HUES6 (cell line): ENCODE measurements around the gene TGFB1.
"Not testable (repeated sequence)": the region's sequence is repeated elsewhere in the genome, so short reads cannot be mapped to it uniquely, and the experiment has no call there.

Experiments used
- H3K27ac ChIP-seq: 2 replicates; pipeline ENCODE4 v1.7.0; 2013; ENCODE audit warnings: low read depth, mild to moderate bottlenecking, low read length, inconsistent platforms
- H3K27me3 ChIP-seq: 2 replicates; pipeline ENCODE4 v1.6.1; 2013; ENCODE audit warnings: low read length; ENCODE audit not compliant: control insufficient read depth, insufficient read depth
- H3K36me3 ChIP-seq: 2 replicates; pipeline ENCODE4 v1.6.1; 2013; ENCODE audit warnings: low read length; ENCODE audit not compliant: control insufficient read depth, insufficient read depth
- H3K4me1 ChIP-seq: 2 replicates; pipeline ENCODE4 v1.6.1; 2013; ENCODE audit warnings: low read length; ENCODE audit not compliant: control insufficient read depth, insufficient read depth
- H3K4me3 ChIP-seq: 2 replicates; pipeline ENCODE4 v1.5.1; 2013; ENCODE audit warnings: low read depth, low read length
- H3K9ac ChIP-seq: one replicate; pipeline ENCODE4 v1.6.1; 2013; ENCODE audit warnings: mild to moderate bottlenecking, low read length
- H3K9me3 ChIP-seq: 2 replicates; pipeline ENCODE4 v1.6.1; 2013; ENCODE audit warnings: low read depth, low read length; ENCODE audit not compliant: control insufficient read depth, insufficient read depth

TGFB1 gene

GRCh38 chr19:41391618-41392017 lies 37.9 kb upstream of the TGFB1 start:
- Histone ChIP-seq H3K36me3 (peaks cover 53% of the 10 kb centered on the region), H3K9ac (no peak overlapping the region), H3K27me3 (no peaks in the 10 kb centered on the region), H3K27ac (no peak overlapping the region), H3K9me3 (no peaks in the 10 kb centered on the region), H3K4me3 (no peak overlapping the region), H3K4me1 (no peaks in the 10 kb centered on the region)

DNA sequence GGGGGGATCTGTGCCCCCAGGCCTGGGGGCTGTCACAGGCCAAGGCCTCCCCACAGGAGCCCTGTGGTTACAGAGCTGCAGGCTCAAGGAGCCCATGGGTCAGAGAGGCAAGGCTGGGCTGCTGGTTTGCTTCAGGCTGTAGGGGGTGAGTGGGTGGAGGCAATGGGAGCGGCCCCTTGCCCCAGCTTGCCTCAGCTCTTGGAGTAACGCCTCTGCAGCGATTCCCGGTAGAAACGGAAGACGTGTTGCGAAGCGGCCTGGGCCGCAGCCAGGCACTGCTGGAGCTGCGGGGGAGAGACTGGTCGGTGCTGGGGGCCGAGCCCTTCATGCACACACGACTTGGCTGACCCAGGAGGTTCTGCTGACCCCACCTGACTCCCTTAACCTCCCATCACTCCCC lies 32.7 kb upstream of the TGFB1 start:
- Histone ChIP-seq H3K9me3 (no peaks in the 10 kb centered on the region), H3K27ac (no peak overlapping the region), H3K27me3 (no peaks in the 10 kb centered on the region), H3K36me3 (peaks cover 44% of the 10 kb centered on the region), H3K4me3 (no peak overlapping the region), H3K4me1 (no peaks in the 10 kb centered on the region), H3K9ac (no peak overlapping the region)

- Histone ChIP-seq H3K27me3 (no peaks in the 10 kb centered on the region), H3K36me3 (peaks cover 26% of the 10 kb centered on the region), H3K9ac (no peak overlapping the region), H3K4me3 (no peak overlapping the region), H3K9me3 (no peaks in the 10 kb centered on the region), H3K4me1 (no peaks in the 10 kb centered on the region), H3K27ac (no peak overlapping the region)
Observed at GRCh38 chr19:41384351-41384750, 30.6 kb upstream of the TGFB1 start.

DNA sequence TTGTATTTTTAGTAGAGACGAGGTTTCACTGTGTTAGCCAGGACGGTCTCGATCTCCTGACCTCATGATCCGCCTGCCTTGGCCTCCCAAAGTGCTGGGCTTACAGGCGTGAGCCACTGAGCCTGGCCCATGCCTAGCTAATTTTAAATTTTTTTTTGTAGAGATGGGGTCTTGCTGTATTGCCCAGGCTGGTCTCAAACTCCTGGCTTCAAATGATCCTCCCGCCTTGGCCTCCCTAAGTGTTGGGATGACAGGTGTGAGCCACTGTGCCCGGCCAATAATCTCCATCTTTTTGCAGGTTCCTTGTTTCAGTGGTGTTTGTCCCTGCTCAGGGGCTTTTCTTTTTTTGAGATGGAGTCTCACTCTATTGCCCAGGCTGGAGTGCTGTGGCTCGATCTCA lies 27.8 kb upstream of the TGFB1 start:
- H3K9me3 ChIP-seq, H3K27ac ChIP-seq, H3K36me3 ChIP-seq, H3K9ac ChIP-seq, H3K4me1 ChIP-seq, H3K27me3 ChIP-seq, H3K4me3 ChIP-seq: not testable (repeated sequence)

GRCh38 chr19:41377977-41378709 lies 24.4 kb upstream of the TGFB1 start:
- Histone ChIP-seq H3K9me3 (no peaks in the 10 kb centered on the region), H3K36me3 (no peaks in the 10 kb centered on the region), H3K4me1 (peaks cover 2% of the 10 kb centered on the region; the same call in 1 of the 2 replicates), H3K9ac (no peak overlapping the region), H3K4me3 (no peak overlapping the region), H3K27me3 (0 out of 2 replicates have a peak, but pooled peaks cover 3% of the 10 kb centered on the region), H3K27ac (no peak overlapping the region)

DNA sequence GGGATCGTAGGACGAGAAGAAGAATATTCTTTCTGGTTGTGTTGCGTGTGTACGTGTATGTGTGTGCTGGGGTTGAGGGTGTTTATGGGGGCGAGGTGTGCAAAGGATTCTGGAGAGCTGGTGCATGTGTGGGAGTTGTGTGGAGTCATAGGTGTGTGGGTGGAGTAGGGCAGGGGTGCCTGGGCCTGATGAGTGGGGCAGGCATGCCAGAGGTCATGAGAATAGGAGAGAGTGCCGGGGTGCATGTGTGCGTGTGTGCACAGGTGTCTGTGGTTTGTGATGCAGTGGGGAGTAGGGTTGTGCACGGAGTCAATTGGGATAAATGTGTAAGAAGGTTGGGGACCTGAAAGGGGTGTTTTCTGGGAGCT lies 23.3 kb upstream of the TGFB1 start:
- Histone ChIP-seq H3K27me3 (0 out of 2 replicates have a peak, but pooled peaks cover 3% of the 10 kb centered on the region), H3K4me3 (peak overlapping the region; percentile 69), H3K36me3 (no peaks in the 10 kb centered on the region), H3K4me1 (peaks cover 2% of the 10 kb centered on the region; the same call in 1 of the 2 replicates), H3K9me3 (no peaks in the 10 kb centered on the region), H3K9ac (peak overlapping the region; percentile 26), H3K27ac (no peak overlapping the region)

- peak within 1 kb of the TSS; percentile 69 for H3K4me3 ChIP-seq
Observed at GRCh38 chr19:41376241-41376997, 22.7 kb upstream of the TGFB1 start, which contains the start of gene TMEM91. TSS of gene TMEM91 (plus strand) at chr19:41376533. CDS start at chr19:41378310, 1,777 bp downstream.

GRCh38 chr19:41373993-41374392 lies 20.3 kb upstream of the TGFB1 start:
- H3K36me3 ChIP-seq, result no peaks in the 10 kb centered on the region
- no peaks in the 10 kb centered on the region for H3K9me3 ChIP-seq
- H3K27me3 ChIP-seq, result 0 out of 2 replicates have a peak, but pooled peaks cover 3% of the 10 kb centered on the region
- peaks cover 2% of the 10 kb centered on the region; the same call in 1 of the 2 replicates for H3K4me1 ChIP-seq
- H3K27ac ChIP-seq, result no peak overlapping the region
- H3K4me3 ChIP-seq, result no peak overlapping the region
- H3K9ac ChIP-seq, result no peak overlapping the region

More at GRCh38 chr19:41376241-41376997, 22.7 kb upstream of the TGFB1 start, which contains the start of gene TMEM91:
- Histone ChIP-seq H3K4me1 (peaks cover 2% of the 10 kb centered on the region; the same call in 1 of the 2 replicates), H3K9me3 (no peaks in the 10 kb centered on the region), H3K9ac (peak within 1 kb of the TSS; percentile 26), H3K36me3 (no peaks in the 10 kb centered on the region), H3K27ac (no peak within 1 kb of the TSS), H3K27me3 (0 out of 2 replicates have a peak, but pooled peaks cover 3% of the 10 kb centered on the region)

GRCh38 chr19:41372501-41372900 lies 18.8 kb upstream of the TGFB1 start:
- no peak overlapping the region for H3K9ac ChIP-seq
- H3K36me3 ChIP-seq, result no peaks in the 10 kb centered on the region
- no peak overlapping the region for H3K4me3 ChIP-seq
- H3K9me3 ChIP-seq, result no peaks in the 10 kb centered on the region
- H3K27ac ChIP-seq, result no peak overlapping the region
- H3K4me1 ChIP-seq, result no peaks in the 10 kb centered on the region
- 0 out of 2 replicates have a peak, but pooled peaks cover 3% of the 10 kb centered on the region for H3K27me3 ChIP-seq

GRCh38 chr19:41371541-41371940 lies 17.8 kb upstream of the TGFB1 start:
- Histone ChIP-seq H3K27ac (no peak overlapping the region), H3K27me3 (no peaks in the 10 kb centered on the region), H3K4me3 (no peak overlapping the region), H3K36me3 (no peaks in the 10 kb centered on the region), H3K9ac (no peak overlapping the region), H3K4me1 (no peaks in the 10 kb centered on the region), H3K9me3 (no peaks in the 10 kb centered on the region)

- not testable (repeated sequence) for H3K4me1 ChIP-seq, H3K27ac ChIP-seq, H3K27me3 ChIP-seq, H3K36me3 ChIP-seq, H3K9ac ChIP-seq, H3K9me3 ChIP-seq, H3K4me3 ChIP-seq
Observed at GRCh38 chr19:41371119-41371518, 17.4 kb upstream of the TGFB1 start.
